LHCN-M2 (cell line): ENCODE results near the gene AK2. TPM values are rescaled to one million over a fixed set of nuclear protein-coding genes. Genes with fewer than 3 reads are reported as not detected.
A peak's percentile ranks its signal among the peaks of the same experiment; 100 is the strongest.
"Not testable (repeated sequence)": the region's sequence is repeated elsewhere in the genome, so short reads cannot be mapped to it uniquely, and the experiment has no call there.

Source experiments
- DNase-seq: peaks from one replicate; pipeline ENCODE4 v3.0.0-alpha.2; 2012; ENCODE audit warnings: low read depth
- total RNA-seq: library from RNA; depleted of rRNA; stranded (reverse); fragments of >200 nt; gene quantifications from 2 replicates; pipeline ENCODE4 v1.2.3, GENCODE V29; 2014

AK2 gene
- total RNA-seq, 1 experiment from 2014 or later: 182 TPM

DNA sequence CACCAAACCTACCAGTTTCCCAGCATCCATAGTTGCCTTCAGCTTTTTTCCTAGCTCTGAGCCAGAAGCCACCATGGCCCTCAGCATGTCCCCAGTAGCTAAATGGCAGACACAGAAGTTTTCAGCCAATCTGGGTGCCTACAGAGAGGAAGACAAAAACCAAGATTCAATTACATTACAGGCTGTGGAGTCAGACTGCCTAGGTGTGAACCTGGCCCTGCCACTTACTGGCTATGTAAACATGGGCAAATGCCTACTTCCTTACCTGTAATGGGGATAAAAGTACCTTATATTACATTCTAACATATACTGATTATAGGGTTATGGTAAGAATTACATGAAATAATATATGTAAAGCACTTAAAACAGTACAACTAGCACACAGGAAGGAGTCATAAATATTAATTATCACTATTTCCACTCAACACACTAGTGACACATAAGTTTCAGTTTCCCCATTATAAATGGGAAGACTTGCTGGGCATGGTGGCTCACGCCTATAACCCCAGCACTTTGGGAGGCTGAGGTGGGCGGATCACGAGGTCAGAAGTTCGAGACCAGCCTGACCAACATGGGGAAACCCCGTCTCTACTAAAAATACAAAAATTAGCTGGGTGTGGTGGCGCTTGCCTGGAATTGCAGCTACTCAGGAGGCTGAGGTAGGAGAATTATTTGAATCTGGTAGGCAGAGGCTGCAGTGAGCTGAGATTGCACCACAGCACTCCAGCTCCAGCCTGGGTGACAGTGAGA, 12.1 kb downstream of the AK2 start:
- not testable (repeated sequence) for DNase-seq

DNA sequence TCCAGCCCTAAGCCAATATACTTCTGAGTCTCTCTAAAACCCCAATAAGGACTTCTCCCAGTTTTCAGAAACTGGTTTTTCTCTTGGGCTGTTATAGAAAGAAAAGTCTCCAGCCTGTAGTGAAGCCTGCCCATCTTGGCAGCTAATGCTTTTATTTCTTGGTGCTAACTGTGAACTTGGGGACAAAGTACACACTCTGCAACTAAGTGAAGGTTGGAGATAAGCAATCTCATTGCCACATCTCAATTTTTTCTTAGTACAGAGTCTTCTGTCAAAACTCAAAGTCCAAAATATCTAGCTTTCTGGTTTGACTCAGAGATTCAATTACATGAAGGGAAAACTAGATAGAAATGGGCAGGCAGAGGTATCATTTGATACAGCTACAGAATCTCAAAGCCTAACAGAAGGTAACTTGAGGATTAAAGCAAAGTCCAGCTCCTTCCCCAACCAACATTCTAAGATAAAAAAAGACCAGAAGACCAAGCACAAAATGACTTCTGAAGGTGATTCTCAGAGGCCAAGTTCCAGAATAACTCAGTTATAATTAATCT, 14.0 kb downstream of the AK2 start:
- DNase-seq: no peak

DNA sequence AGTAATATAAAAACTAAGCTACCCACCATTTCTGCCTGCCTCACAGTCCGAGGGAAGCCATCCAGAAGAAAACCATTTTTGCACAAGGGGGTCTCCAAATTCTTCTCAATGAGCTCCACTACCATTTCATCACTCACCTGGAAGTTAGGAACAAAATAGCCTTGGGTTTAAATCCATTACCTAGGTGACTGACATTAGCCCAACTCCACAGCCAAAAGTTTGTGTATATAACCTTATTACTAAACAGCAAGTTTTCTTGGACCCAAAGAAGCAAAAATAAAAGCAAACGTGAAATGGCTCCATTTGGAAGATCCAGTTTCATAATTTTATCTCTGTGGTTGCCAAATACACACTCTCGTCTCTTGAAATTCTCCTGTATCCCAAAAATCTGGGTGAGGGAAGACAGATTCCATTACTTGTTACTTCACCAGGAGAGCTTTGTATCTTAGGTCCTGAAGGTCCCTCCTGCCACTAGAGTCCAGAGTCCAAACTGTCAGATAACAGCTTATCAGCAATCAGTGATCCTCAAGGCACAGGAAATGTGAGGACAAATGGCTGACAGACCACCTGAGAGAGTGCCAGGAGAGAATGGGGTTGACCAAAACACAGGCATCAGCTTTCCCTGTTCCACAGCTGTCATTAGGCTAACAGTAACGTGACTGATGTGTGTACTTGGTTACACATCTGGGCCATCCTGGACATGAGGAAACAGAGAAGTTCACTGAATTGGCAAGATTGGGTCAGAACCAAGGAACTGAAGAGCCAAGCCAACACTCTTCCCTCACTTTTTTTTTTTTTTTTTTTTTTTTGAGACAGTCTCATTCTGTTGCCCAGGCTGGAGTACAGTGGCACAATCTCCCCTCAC, 14.9 kb downstream of the AK2 start:
- no peak for DNase-seq

DNA sequence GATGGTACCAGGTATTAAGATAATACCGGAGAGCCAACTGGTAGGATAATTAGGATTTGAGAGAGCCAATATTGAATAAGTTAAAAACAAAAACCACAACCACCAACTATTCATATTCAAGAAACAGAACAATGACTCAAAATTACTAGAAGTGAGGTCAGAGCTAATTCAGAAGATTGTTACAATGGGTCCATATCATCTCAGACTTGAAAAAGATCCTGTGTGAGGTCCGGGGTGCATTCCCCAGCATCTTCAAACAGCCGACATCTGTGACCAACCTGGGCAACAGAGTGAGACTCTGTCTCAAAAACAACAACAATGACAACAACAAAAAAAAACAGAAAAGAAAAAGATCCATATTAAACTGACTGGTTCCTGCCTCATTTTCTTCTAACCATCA, 18.6 kb downstream of the AK2 start:
- no peak for DNase-seq

DNA sequence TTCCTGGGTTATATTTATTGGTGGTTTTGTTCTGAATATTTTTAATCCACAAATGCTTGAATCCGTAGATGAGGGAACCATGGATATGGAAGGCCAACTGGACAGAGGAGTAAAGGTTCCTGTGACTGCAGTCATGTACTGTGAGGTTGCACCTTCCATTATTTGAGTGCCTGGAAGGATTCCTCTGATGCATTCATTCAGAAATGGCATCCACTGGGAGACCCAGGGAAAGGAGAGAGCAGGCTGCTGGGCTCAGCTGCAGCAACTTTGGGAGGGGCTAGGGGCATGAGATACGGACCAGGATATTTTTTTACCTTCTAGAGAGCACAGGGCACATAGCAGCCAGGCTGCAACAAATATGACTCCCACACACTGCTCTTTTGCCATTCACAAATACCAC, 19.5 kb downstream of the AK2 start:
- no peak for DNase-seq

DNA sequence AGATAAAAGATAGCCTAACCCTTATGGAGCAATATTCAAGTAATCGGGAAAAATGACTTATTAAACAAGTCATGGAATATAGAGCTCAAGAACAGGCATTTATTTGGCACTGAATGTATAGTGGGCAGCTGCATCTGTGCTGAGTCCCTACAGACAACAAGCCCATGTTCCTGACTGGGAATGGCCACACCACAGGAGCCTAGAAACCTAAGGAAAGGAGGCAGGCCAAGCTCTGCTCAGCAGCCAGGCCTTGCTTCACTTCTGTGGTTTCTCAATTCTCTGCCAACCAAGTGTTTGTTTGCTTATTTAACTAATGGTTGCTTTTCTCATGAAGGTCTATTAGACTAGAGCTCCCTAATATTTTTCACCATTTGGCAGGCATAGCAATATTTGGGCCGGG, 21.5 kb downstream of the AK2 start:
- DNase-seq: no peak

DNA sequence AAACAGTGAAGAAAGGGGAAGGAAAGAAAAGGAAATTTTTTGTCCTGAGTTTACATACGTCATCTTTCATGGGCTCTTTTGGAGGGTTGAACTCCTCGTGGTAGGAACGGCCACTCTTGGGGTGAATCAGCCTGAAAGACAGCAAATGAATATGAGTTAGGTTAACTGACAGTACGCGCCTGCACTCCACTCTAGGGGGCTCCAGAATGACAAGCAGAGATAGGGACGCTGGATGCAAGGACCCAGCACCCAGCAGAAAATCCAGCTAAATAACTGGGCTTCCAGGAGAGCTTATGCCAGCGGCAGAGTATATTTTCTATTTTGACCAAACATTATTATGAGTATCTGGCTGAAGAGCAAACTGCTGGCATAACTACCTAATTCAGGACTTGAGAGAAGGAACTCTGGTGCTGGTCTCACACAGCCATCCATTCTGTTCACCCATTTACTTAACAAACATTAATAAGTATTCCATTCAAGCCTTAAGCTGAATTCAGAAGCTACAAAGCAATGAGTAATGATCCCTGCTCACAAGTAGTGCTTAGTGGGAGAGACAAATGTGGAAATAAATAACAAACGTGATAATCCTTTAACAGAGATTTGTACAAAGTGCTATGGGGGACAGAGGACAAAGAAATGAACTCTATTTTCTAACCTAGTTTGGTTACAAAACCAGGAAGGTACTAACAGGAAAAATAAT, 22.1 kb downstream of the AK2 start:
- DNase-seq: no peak

DNA sequence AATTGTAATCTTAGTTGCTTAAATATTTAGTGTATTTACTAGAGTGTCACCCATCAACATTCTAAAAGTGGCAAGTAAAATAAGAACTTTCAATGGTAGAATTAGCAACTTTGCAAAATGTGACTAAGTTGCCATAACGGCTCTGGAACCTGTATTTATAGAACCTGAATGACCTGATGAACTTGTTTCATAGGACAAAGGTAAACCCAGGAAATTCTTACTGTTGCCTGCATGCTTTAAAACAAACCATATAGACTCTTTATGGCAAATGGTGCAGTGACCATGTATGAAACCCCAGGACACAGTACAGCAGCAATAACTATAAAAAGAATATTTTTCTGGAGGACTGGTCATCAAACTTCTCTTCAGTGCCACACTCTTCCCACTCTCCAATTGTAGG, 22.9 kb downstream of the AK2 start:
- DNase-seq: no peak

DNA sequence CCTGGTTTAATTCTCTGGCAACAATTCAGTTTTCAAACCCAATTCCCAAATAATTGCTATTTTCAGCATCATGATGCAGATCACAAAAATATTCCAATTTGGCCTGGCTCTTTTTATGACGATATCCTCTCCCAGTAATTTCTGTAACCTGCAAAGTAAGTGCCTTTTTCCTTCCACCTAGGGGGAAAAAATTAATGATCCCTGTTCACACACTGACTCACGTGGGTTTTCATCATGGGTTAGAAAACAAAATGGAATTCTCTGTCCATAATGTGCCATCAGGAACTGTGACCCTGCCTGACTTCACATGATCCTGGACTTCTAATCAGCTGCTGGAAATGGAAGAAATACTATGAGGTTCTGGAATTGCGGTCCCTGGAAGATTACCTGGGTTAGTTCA, 24.5 kb downstream of the AK2 start:
- DNase-seq: no peak

DNA sequence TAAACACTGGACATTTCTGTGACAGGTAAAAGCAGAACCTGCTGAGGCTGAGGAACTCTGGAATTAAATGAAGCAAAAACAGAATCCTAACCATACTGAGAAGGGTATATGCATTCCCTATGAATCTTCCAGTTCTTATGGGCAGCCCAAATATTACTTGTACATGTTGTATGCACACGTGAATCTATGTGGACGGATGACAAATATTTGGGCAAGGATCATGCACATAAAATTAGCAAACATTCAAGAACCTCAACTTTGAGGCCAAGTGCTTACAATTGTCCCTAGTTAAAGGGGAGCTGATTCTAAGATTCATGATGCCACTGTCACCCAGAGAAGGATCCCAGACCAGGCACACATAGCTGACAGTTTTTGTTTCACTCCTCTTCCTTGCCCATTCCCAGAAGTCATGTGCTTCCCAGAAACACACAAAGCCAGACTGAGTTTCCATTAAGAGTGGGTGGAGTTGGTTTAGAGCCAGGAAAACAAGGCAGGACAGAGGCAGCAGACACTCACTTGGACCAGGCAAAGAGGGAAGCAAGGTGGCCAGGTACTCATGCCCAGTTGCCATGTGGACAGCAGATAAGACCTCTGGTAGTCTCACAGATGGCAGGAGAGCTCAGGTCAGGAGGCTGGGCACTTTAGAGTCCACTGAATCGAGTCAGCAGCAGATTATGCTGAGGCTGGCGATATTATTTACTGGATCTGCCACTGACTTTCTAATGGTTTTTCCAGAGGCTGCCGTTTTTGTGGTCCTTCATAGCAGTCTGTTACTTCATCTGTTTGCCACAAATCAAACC, 25.6 kb downstream of the AK2 start:
- DNase-seq: no peak

DNA sequence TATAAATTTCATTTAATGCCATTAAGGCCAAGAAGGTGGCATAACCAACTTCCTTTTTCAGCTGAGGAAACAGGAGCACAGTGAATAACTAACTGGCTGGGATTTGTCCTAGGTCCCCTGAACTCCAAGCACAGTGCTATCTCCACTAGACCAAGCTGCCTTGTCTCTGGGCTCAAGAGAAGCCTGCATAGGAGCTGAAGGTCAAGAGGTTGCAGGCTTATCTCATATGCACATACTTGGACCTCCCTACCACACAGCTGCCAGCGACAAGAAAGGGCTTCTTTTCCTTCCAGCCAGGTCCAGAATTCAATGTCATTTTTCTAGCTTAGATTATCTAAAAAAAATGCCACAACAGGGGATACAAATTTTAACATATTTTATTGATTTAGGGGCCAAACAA, 27.1 kb downstream of the AK2 start:
- DNase-seq: no peak

DNA sequence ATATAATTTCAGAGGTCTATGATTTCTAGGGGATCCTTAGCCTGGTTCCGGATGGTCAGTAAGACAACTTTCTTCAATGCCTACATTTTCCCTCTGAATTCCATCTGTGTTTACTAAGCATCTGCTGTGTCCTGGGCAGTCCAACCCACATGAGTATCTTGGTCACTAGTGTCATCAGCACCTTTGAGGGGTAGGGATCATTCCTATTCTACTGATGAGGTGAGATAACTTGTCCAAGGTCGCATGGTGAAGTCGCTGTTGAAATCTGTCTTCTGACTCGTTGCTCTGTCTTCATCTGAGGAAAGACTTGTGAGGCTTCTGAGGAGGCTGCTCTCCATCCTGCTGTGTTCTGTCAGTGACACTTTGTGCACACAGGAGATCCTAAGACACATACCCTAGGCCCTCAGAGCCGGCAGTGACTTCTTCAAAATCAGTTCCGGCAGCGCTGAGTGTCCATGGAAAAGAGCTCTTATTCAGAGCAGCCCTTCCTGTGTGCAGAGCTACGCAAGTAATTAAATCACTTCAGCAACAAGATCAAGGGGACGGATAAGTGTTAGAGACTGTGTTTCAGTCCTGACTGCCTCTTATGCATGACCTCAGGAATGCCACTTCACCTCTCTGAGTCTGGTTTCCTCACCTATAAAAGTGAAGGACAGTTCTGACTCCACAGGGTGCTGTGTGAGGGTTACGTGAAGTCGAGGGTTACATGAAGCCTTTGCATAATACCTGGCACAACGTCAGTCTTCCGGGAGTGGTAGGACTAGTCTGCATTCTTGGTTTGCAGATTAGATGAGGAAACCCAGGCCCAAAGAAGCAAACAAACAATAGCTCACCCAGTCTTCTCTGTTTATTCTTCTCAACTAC, 28.4 kb downstream of the AK2 start:
- DNase-seq: no peak

DNA sequence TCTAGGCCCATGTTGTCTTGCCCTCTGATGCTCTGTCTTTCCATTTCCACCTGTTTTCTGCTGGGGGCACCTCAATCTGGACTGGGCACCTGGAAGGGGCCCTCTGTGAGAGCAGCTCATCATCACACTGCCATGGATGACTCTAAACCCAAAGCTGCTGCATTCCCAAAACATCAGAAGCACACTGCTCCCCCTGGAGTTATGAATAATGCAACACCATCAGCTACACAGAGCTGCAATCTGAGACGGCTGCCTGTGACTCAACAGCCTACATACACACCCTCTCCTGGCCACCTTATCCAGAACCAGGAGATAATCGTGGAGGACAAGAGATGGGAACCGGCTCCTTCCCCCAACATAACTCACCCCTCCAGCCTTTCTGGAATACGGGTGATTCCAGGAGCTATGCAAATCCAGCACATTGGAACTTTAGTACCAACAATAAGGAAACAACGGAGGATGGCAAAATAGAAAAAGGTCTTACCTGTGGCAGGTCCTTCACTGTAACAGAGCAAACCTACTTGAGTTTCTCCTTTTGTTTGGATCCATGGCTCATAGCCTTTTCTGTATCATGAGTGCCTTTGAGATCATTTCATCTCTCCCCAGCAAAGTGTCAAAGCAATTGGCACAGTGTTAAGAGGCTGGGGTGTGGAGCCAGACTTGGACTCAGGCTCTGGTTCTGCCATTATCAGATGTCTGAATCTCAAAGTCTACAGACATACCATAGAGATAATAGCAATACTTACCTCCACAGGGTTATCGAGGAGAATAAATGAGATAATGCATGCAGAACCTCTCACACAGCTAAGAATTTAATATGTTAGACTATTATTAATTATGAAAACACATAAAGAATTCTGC, 29.3 kb downstream of the AK2 start:
- DNase-seq: peak; percentile 89

DNA sequence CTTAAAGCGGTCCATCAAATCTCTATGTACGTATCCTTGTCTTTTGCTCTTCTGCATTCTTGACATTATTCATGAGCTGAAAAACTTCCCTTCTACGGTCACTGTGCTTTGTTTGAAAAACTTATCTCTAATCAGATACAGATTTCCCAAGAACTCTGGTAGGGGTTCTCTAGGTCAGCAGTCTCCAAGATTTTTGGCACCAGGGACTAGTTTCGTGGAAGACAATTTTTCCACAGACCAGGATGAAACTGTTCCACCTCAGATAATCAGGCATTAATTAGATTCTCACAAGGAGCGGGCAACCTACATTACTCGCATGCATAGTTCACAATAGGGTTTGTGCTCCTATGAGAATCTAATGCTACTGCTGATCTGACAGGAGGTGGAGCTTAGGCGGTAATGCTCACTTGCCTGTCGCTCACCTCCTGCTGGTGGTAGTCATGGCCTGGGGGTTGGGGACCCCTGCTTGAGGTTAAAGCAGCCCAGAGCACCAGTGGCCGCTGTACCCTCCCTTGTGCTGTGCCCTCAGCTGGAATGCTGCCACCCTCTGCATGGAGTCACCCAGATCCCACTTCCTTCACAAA, 30.8 kb downstream of the AK2 start:
- no peak for DNase-seq

DNA sequence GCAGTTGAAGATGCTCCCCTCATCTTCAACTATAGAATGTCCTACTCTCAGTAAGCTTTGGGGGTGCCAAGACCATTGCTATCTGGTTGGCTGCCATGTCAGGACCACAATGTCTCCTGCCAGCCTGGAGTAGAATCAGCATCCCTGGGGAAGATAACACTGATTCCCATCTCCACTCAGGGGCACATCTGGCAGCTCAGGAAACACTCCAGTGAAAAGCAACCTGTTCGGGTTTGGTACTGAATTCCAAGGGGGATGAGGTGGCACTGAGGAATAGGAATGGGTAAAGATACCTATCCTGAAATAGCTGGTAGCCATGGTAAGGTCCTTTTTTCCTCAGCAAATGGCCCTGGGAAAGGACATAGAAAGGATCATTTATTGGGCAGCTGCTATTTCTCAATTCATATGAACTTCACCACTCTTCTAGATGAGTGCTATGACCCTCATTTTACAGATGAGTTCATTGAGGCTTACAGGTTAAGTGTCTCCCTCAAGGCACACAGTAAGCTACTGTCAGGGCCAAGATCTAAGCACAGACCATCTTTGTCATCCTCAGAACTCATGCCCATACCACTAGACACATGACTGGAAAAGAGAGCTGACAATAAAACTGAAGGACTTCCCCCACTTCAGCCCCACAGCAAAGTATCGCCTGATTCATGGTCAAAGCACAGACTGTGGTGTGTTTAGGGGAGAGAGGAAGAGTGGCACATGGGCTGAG, 31.4 kb downstream of the AK2 start:
- DNase-seq: no peak

DNA sequence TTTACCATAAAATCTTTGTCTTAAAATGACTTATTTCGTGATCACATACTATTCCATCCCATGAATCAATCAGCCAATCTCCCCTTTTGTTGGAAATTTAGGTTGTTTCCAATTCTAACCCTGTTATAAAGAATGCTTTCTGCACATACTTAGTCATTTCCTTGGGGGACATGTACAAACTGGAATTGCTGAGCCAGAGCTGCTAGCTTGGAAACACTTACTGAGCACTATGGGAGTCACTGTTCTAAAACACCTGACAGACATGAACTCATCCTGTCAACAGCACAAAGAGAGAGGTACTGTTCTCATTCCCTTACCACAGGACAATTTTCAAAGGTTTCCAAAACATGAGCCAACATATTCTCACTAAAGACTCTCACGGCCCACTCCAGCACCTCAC, 32.1 kb downstream of the AK2 start:
- DNase-seq: peak; percentile 37

DNA sequence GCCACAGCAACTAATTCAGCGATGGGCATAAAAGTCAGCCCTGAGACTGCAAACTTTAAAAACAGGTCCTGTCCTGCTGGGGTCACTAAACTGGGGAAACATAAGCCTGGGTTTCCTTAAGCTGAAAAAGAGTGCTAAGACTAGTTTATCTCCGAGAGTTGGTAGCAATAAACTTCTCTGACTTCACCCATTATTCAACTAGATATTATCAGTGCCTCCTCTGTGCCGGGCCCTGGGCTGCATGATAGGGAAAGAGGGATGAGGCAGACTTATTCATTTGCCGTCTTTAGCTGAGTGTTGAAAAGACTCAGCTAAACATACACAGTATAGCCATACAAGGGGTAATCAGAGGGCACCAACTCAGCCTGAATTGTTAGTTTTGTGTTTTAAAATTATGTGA, 33.0 kb downstream of the AK2 start:
- no peak for DNase-seq

DNA sequence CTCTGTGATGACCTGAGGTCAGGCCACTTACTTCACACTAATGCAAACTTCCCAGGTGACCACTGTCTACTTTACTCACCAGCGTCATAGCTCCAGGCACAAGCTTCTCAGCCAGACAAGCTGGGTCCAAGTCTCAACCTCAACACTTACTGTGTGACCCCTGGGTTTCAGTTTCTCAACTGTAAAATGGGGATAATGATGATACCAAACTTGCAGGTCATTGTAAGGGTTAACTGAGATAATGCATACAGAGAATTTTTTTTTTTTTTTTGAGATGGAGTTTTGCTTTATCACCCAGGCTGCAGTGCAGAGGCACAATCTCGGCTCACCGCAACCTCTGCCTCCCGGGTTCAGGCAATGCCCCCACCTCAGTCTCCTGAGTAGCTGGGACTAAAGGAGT, 34.7 kb downstream of the AK2 start:
- no peak for DNase-seq
